ENCODE results near the gene SPP1. TPM values are rescaled to one million over a fixed set of nuclear protein-coding genes. Genes with fewer than 3 reads are reported as not detected.

The SPP1 gene
- total RNA-seq, 1 donor from 2014 or later, result 11.8 TPM

GRCh38 chr4:87978681-87979080 lies 3.2 kb downstream of the SPP1 start:
- TF ChIP-seq, protein P1, sequence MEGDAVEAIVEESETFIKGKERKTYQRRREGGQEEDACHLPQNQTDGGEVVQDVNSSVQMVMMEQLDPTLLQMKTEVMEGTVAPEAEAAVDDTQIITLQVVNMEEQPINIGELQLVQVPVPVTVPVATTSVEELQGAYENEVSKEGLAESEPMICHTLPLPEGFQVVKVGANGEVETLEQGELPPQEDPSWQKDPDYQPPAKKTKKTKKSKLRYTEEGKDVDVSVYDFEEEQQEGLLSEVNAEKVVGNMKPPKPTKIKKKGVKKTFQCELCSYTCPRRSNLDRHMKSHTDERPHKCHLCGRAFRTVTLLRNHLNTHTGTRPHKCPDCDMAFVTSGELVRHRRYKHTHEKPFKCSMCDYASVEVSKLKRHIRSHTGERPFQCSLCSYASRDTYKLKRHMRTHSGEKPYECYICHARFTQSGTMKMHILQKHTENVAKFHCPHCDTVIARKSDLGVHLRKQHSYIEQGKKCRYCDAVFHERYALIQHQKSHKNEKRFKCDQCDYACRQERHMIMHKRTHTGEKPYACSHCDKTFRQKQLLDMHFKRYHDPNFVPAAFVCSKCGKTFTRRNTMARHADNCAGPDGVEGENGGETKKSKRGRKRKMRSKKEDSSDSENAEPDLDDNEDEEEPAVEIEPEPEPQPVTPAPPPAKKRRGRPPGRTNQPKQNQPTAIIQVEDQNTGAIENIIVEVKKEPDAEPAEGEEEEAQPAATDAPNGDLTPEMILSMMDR (IDR thresholded peaks at IDR 0.05), result no peak
- TF ChIP-seq POLR2AphosphoS5 (IDR thresholded peaks at IDR 0.05; ENCODE audit: insufficient read depth in 1 of 2, low read depth in 1 of 2) (no peak), POLR2A (IDR thresholded peaks at IDR 0.05) (no peak)
- Histone ChIP-seq H3K9me3 (no peaks in the 10 kb centered on the region), H3K36me3 (no peaks in the 10 kb centered on the region), H3K4me1 (no peaks in the 10 kb centered on the region), H3K27ac (no peak overlapping the region), H3K27me3 (no peaks in the 10 kb centered on the region), H3K4me3 (no peak overlapping the region)
- intact Hi-C loops (cut with DNase I), result no loop called here
- no peak for DNase-seq (ENCODE audit: extremely low spot score in 2 of 2)

- Histone ChIP-seq H3K4me1 (no peaks in the 10 kb centered on the region), H3K9me3 (no peaks in the 10 kb centered on the region), H3K27me3 (no peaks in the 10 kb centered on the region), H3K36me3 (no peaks in the 10 kb centered on the region), H3K27ac (no peak overlapping the region), H3K4me3 (no peak overlapping the region)
- intact Hi-C loops (cut with DNase I), result no loop called here
- no peak for DNase-seq (ENCODE audit: extremely low spot score in 2 of 2)
- TF ChIP-seq POLR2A (IDR thresholded peaks at IDR 0.05) (no peak), POLR2AphosphoS5 (IDR thresholded peaks at IDR 0.05; ENCODE audit: insufficient read depth in 1 of 2, low read depth in 1 of 2) (no peak)
- TF ChIP-seq, protein P1 (IDR thresholded peaks at IDR 0.05), result no peak
Measured at GRCh38 chr4:87979810-87980209, 4.3 kb downstream of the SPP1 start.

GRCh38 chr4:87981486-87981885 lies 6.0 kb downstream of the SPP1 start:
- H3K27ac ChIP-seq, result no peak overlapping the region
- H3K4me3 ChIP-seq, result no peak overlapping the region
- intact Hi-C loops (cut with DNase I), result no loop called here
- H3K9me3 ChIP-seq, result no peaks in the 10 kb centered on the region
- no peaks in the 10 kb centered on the region for H3K36me3 ChIP-seq
- no peaks in the 10 kb centered on the region for H3K4me1 ChIP-seq
- no peaks in the 10 kb centered on the region for H3K27me3 ChIP-seq
- TF ChIP-seq POLR2AphosphoS5 (IDR thresholded peaks at IDR 0.05; ENCODE audit: insufficient read depth in 1 of 2, low read depth in 1 of 2), result no peak
- TF ChIP-seq, protein P1 (IDR thresholded peaks at IDR 0.05), result no peak
- TF ChIP-seq POLR2A (IDR thresholded peaks at IDR 0.05), result no peak
- DNase-seq (ENCODE audit: extremely low spot score in 2 of 2), result no peak

DNA sequence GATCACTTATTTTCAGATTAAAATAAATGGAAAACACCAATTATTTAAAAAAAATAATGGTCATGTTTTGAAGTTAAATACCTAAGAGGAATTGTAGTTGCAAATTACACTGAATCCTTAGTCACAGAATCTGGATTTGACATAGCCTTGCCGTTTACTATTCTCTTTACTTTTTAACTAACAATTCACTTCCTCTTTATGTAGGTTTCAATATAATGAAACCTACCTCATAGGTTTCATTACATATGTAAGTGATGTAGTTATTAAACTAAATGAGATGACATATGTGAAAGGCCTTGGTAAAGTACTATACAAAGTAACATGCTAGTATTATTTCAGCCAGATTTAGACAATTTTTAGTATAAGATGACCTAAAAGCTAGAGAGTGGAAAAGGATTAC lies 6.5 kb downstream of the SPP1 start:
- Histone ChIP-seq H3K27me3 (no peaks in the 10 kb centered on the region), H3K27ac (no peak overlapping the region), H3K4me1 (no peaks in the 10 kb centered on the region), H3K4me3 (no peak overlapping the region), H3K9me3 (no peaks in the 10 kb centered on the region), H3K36me3 (no peaks in the 10 kb centered on the region)
- TF ChIP-seq POLR2AphosphoS5 (IDR thresholded peaks at IDR 0.05; ENCODE audit: insufficient read depth in 1 of 2, low read depth in 1 of 2), result no peak
- no peak for TF ChIP-seq POLR2A (IDR thresholded peaks at IDR 0.05)
- TF ChIP-seq, protein P1 (IDR thresholded peaks at IDR 0.05), result no peak
- intact Hi-C loops (cut with DNase I), result no loop called here
- no peak for DNase-seq (ENCODE audit: extremely low spot score in 2 of 2)

DNA sequence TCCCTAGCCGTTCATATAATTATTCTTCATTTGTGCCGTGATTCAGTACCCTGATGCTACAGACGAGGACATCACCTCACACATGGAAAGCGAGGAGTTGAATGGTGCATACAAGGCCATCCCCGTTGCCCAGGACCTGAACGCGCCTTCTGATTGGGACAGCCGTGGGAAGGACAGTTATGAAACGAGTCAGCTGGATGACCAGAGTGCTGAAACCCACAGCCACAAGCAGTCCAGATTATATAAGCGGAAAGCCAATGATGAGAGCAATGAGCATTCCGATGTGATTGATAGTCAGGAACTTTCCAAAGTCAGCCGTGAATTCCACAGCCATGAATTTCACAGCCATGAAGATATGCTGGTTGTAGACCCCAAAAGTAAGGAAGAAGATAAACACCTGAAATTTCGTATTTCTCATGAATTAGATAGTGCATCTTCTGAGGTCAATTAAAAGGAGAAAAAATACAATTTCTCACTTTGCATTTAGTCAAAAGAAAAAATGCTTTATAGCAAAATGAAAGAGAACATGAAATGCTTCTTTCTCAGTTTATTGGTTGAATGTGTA lies 7.0 kb downstream of the SPP1 start:
- no peaks in the 10 kb centered on the region for H3K9me3 ChIP-seq
- no peak overlapping the region for H3K27ac ChIP-seq
- H3K27me3 ChIP-seq, result no peaks in the 10 kb centered on the region
- intact Hi-C loops (cut with DNase I), result no loop called here
- no peaks in the 10 kb centered on the region for H3K36me3 ChIP-seq
- no peaks in the 10 kb centered on the region for H3K4me1 ChIP-seq
- no peak for DNase-seq (ENCODE audit: extremely low spot score in 2 of 2)
- H3K4me3 ChIP-seq, result no peak overlapping the region
- TF ChIP-seq POLR2AphosphoS5 (IDR thresholded peaks at IDR 0.05; ENCODE audit: insufficient read depth in 1 of 2, low read depth in 1 of 2) (no peak), POLR2A (IDR thresholded peaks at IDR 0.05) (no peak)
- TF ChIP-seq, protein P1 (IDR thresholded peaks at IDR 0.05), result no peak
